IMR-90 (cell line): Measurements from ENCODE around the gene GNAS-AS1. TPM values are rescaled to one million over a fixed set of nuclear protein-coding genes. Genes with fewer than 3 reads are reported as not detected.

ENCODE experiments used
- ATAC-seq: fragments of 200-7000 bp; cut with Tn5 transposase; 2 replicates; pipeline ENCODE4 v1.9.1; 2020; ENCODE audit warnings: low read depth, mild to moderate bottlenecking, moderate library complexity
- BruUV-seq: library from RNA; stranded (reverse); fragments of 400-500 nt; replicated peaks from 2 replicates; lab custom pipeline; 2021; lab: Mats Ljungman, UMichigan
- CTCF ChIA-PET: fragments of 300-600 bp; formaldehyde crosslinking; extraction: SDS; loops from one replicate; lab custom pipeline; 2021; ENCODE audit warnings: antibody characterized with exemption; lab: Yijun Ruan, JAX
- POLR2A ChIA-PET: fragments of 300-600 bp; sonication (Branson Sonifier 250); formaldehyde crosslinking; loops from one replicate; lab custom pipeline; 2022; ENCODE audit warnings: antibody characterized with exemption; ENCODE audit not compliant: unreplicated experiment; lab: Charles Lee
- DNase-seq: peaks from one replicate; pipeline ENCODE4 v3.0.0; 2013
- H2AFZ ChIP-seq: replicated peaks from 2 replicates; pipeline ENCODE3; 2013; ENCODE audit warnings: low read length, mild to moderate bottlenecking; ENCODE audit not compliant: poor library complexity
- H2AK5ac ChIP-seq: 2 replicates; pipeline ENCODE4 v1.6.1; 2013; ENCODE audit warnings: low read depth, low read length, inconsistent platforms
- H2AK9ac ChIP-seq: replicated peaks from 2 replicates; pipeline ENCODE3; 2013; ENCODE audit warnings: mild to moderate bottlenecking, low read depth, low read length, moderate library complexity; ENCODE audit not compliant: poor library complexity
- H2BK120ac ChIP-seq: 2 replicates; pipeline ENCODE4 v1.6.1; 2013; ENCODE audit warnings: low read depth, low read length, inconsistent platforms
- H2BK15ac ChIP-seq: 3 replicates; pipeline ENCODE4 v1.6.1; 2013; ENCODE audit warnings: low read depth, low read length, inconsistent platforms
- H2BK20ac ChIP-seq: 2 replicates; pipeline ENCODE4 v1.6.1; 2013; ENCODE audit warnings: low read depth, mild to moderate bottlenecking, inconsistent platforms, low read length, moderate library complexity
- H2BK5ac ChIP-seq: 2 replicates; pipeline ENCODE4 v1.6.1; 2013; ENCODE audit warnings: mild to moderate bottlenecking, low read depth, low read length, inconsistent platforms; ENCODE audit not compliant: poor library complexity, severe bottlenecking
- H3K14ac ChIP-seq: replicated peaks from 2 replicates; pipeline ENCODE4 v1.6.1; 2013; ENCODE audit warnings: low read depth, low read length, inconsistent platforms
- H3K18ac ChIP-seq: 2 replicates; pipeline ENCODE4 v1.6.1; 2013; ENCODE audit warnings: low read depth, low read length, control low read depth
- H3K23ac ChIP-seq: 2 replicates; pipeline ENCODE4 v1.6.1; 2013; ENCODE audit warnings: low read depth, low read length, inconsistent platforms
- H3K27ac ChIP-seq: 2 replicates; pipeline ENCODE4 v1.5.1; 2013; ENCODE audit warnings: mild to moderate bottlenecking, control low read depth, low read length; ENCODE audit not compliant: insufficient read depth
- H3K27me3 ChIP-seq: 2 replicates; pipeline ENCODE4 v1.6.1; 2013; ENCODE audit warnings: low read length; ENCODE audit not compliant: control insufficient read depth, insufficient read depth
- H3K36me3 ChIP-seq: 2 replicates; pipeline ENCODE4 v1.6.1; 2013; ENCODE audit warnings: low read length, mixed read lengths; ENCODE audit not compliant: control insufficient read depth, insufficient read depth
- H3K4ac ChIP-seq: 2 replicates; pipeline ENCODE4 v1.6.1; 2013; ENCODE audit warnings: low read depth, low read length, inconsistent platforms
- H3K4me1 ChIP-seq: 2 replicates; pipeline ENCODE4 v1.6.1; 2013; ENCODE audit warnings: low read length, mixed read lengths; ENCODE audit not compliant: control insufficient read depth, insufficient read depth
- H3K4me2 ChIP-seq: 2 replicates; pipeline ENCODE4 v1.6.1; 2013; ENCODE audit warnings: low read depth, mild to moderate bottlenecking, control low read depth, low read length, moderate library complexity
- H3K4me3 ChIP-seq: 2 replicates; pipeline ENCODE4 v1.5.1; 2013; ENCODE audit warnings: low read depth, mild to moderate bottlenecking, control low read depth, low read length, moderate library complexity; ENCODE audit not compliant: insufficient read depth
- H3K56ac ChIP-seq: 2 replicates; pipeline ENCODE4 v1.6.1; 2013; ENCODE audit warnings: low read length, inconsistent platforms; ENCODE audit not compliant: insufficient read depth; ENCODE audit errors: extremely low read depth
- H3K79me1 ChIP-seq, 2 experiments: 2 replicates each; pipeline ENCODE4 v1.6.1; 2013; ENCODE audit warnings: low read length in 2 of 2, inconsistent platforms in 1 of 2, low read depth in 1 of 2
- H3K9ac ChIP-seq: 2 replicates; pipeline ENCODE4 v1.6.1; 2013; ENCODE audit warnings: low read depth, low read length, control low read depth
- H3K9me1 ChIP-seq: 2 replicates; pipeline ENCODE4 v1.6.1; 2013; ENCODE audit warnings: low read length, inconsistent platforms; ENCODE audit not compliant: insufficient read depth
- H3K9me3 ChIP-seq: 2 replicates; pipeline ENCODE4 v1.6.1; 2013; ENCODE audit warnings: low read length; ENCODE audit not compliant: control insufficient read depth, insufficient read depth
- H4K20me1 ChIP-seq: 2 replicates; pipeline ENCODE4 v1.6.1; 2013; ENCODE audit warnings: low read length, inconsistent platforms; ENCODE audit not compliant: insufficient read depth
- H4K5ac ChIP-seq: 2 replicates; pipeline ENCODE4 v1.6.1; 2013; ENCODE audit warnings: mild to moderate bottlenecking, low read depth, low read length, control low read depth
- H4K8ac ChIP-seq, 2 experiments: 2 replicates each; pipeline ENCODE4 v1.6.1; 2013; ENCODE audit warnings: low read depth in 2 of 2, low read length in 2 of 2, control low read depth in 1 of 2, inconsistent platforms in 1 of 2
- H4K91ac ChIP-seq: 2 replicates; pipeline ENCODE4 v1.6.1; 2013; ENCODE audit warnings: low read depth, low read length, inconsistent platforms; ENCODE audit not compliant: insufficient read depth
- CEBPB ChIP-seq: IDR thresholded peaks from 2 replicates; pipeline ENCODE4 v1.6.1; 2012; ENCODE audit warnings: low read depth, low read length, improper control_type of control experiment
- CHD1 ChIP-seq: IDR thresholded peaks from 2 replicates; pipeline ENCODE4 v1.6.1; 2012; ENCODE audit warnings: low read depth, low read length, improper control_type of control experiment
- WGBS, 2 experiments: methylation state at CpG; one replicate each; pipeline versions ENCODE4 v1.1.5 to v1.1.7; 2013; ENCODE audit warnings: missing lambda C conversion rate in 2 of 2; ENCODE audit not compliant: insufficient read length in 1 of 2; ENCODE audit errors: extremely low coverage in 2 of 2; 5-methylcytosine and 5-hydroxymethylcytosine counted together
- dilution Hi-C: fragments of 300-500 bp; cut with HindIII; formaldehyde crosslinking; loops from one replicate; pipeline ENCODE4 v1.14.3; 2018; ENCODE audit warnings: low sequenced_read_pairs; ENCODE audit not compliant: unreplicated experiment
- in situ Hi-C: fragments of 300-500 bp; cut with MboI; formaldehyde crosslinking; loops from 3 replicates; pipeline ENCODE4 v1.14.3; 2019; ENCODE audit warnings: low sequenced_read_pairs, inconsistent platforms, mixed read lengths
- intact Hi-C: fragments of 100-400 bp; cut with micrococcal nuclease; formaldehyde crosslinking; loops from 2 replicates; pipeline ENCODE4 v1.10.0; 2022
- polyA plus RNA-seq, 3 experiments: library from polyadenylated mRNA; depleted of rRNA; stranded (reverse); fragments of >200 nt; gene quantifications; 2 replicates each; pipeline ENCODE4 v1.2.3, GENCODE V29; 2012; ENCODE audit warnings: low replicate concordance in 1 of 3
- total RNA-seq: library from RNA; depleted of rRNA; stranded (reverse); fragments of >200 nt; gene quantifications from 2 replicates; pipeline ENCODE4 v1.2.3, GENCODE V29; 2012
- TF ChIP-seq, protein P1 (sequence below): fragments of 150-350 bp; IDR thresholded peaks from 2 replicates; pipeline ENCODE4 v1.6.1; 2016; ENCODE audit warnings: low read depth, mild to moderate bottlenecking, low read length, moderate library complexity, borderline replicate concordance

The GNAS-AS1 gene
- total and polyA plus RNA-seq, 2 of the 4 experiments (the other 2 are of a cell fraction) = 0.54 to 0.60 TPM

DNA sequence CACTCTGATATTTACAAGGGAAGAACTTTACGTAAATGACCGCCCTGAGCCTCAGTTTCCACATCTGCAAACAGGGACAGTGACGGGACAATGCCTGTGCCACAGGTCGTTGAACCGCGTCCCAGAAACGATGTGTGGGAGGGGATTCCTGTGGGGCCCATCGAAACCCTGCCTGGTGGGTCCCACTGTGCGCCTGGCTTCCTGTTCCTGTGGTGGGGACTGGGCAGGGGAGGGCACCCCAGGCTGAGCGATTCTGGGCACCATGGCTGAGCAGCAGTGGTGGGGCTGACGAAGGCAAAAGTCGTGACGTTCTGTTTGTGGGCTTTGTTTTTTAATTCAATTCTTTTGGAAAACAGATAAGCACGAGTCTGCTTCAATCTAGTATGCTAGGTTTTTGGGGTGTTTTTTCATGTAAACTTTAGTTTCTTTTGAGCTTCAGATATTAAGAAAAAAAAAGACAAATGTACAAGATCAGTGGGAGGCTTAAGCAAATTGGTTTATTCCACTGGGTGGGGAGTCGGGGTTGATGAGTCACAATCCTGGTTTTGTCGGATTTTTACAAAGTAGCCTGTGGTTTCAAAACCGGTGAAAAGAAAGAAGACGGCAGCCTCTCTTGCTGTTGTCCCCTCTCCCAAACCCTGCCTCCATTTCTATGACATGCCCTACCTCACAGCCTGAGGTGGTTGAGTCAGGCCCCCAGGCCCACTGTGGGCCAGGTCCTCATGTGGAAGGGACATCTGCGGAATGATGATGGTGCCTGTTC lies 40.4 kb downstream of the GNAS-AS1 start:
- Histone ChIP-seq H3K56ac (no peak overlapping the region), H3K4me3 (no peak overlapping the region), H4K91ac (no peak overlapping the region), H2AK5ac (no peak overlapping the region), H2AFZ (no peak overlapping the region), H4K20me1 (no peaks in the 10 kb centered on the region), H3K4ac (no peak overlapping the region), H3K27ac (no peak overlapping the region), H3K9ac (no peak overlapping the region), H2BK15ac (no peak overlapping the region), H2BK120ac (no peak overlapping the region), H3K36me3 (no peaks in the 10 kb centered on the region), H4K5ac (no peak overlapping the region), H2BK5ac (no peak overlapping the region), H4K8ac (no peak overlapping the region), H3K27me3 (peaks cover 26% of the 10 kb centered on the region), H3K9me1 (no peaks in the 10 kb centered on the region; the same call in 1 of the 2 replicates), H3K4me2 (no peak overlapping the region), H3K14ac (no peak overlapping the region), H3K23ac (no peak overlapping the region), H3K4me1 (peaks cover 2% of the 10 kb centered on the region; the same call in 1 of the 2 replicates), H3K79me1 (no peaks in the 10 kb centered on the region), H2BK20ac (no peak overlapping the region), H3K9me3 (no peaks in the 10 kb centered on the region), H2AK9ac (no peak overlapping the region), H3K18ac (no peak overlapping the region)
- DNase-seq (peak; percentile 4), ATAC-seq (no peak)
- in situ Hi-C loops = no loop called here
- intact Hi-C loops = no loop called here
- BruUV-seq = no TSS peak
- POLR2A ChIA-PET = no interaction called here
- CTCF ChIA-PET = no interaction called here
- 80% methylated on average over 12 of the region's 19 CpGs; no CpG with 5 or more reads in 1 of the 2 experiments for WGBS, 2 experiments
- TF ChIP-seq CEBPB (no peak), CHD1 (no peak)
- TF ChIP-seq, protein P1, sequence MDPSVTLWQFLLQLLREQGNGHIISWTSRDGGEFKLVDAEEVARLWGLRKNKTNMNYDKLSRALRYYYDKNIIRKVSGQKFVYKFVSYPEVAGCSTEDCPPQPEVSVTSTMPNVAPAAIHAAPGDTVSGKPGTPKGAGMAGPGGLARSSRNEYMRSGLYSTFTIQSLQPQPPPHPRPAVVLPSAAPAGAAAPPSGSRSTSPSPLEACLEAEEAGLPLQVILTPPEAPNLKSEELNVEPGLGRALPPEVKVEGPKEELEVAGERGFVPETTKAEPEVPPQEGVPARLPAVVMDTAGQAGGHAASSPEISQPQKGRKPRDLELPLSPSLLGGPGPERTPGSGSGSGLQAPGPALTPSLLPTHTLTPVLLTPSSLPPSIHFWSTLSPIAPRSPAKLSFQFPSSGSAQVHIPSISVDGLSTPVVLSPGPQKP = no peak
- dilution Hi-C loops = no loop called here
